ENCODE data around the gene ITPA. TPM values are rescaled to one million over a fixed set of nuclear protein-coding genes. Genes with fewer than 3 reads are reported as not detected.

Gene ITPA
- total RNA-seq, 1 experiment from 2014 or later: 104 TPM

- Mint-ChIP-seq H3K9me3 (no peaks in the 10 kb centered on the region; the same call in 1 of the 2 replicates), H3K27ac (peak overlapping the region; percentile 72), H3K4me3 (peak overlapping the region; percentile 37), H3K4me1 (peaks cover 25% of the 10 kb centered on the region), H3K36me3 (peaks cover 2% of the 10 kb centered on the region), H3K27me3 (ENCODE audit: low read depth) (no peaks in the 10 kb centered on the region)
- ChIA-PET CTCF (interaction anchor here (0.6 to 2.1 kb wide), 5 partner anchors 57 to 115 kb away, joined by 3 to 6 read pairs (median 4); no protein-coding TSS in a partner anchor), POLR2A (interaction anchor here (0.6 kb wide), 1 partner anchor 11 kb away, joined by 3 read pairs; no protein-coding TSS in a partner anchor)
- ATAC-seq (peak; percentile 6; the same call in 1 of the 2 replicates), DNase-seq (ENCODE audit: low spot score) (no peak)
- TF ChIP-seq ZNF423 (CRISPR knock-in tag; IDR thresholded peaks at IDR 0.05) (no peak), GTF2I (CRISPR knock-in tag; conservative IDR thresholded peaks at IDR 0.05) (0 out of 2 replicates have a peak, but pooled peaks have one; percentile 52)
Measured at GRCh38 chr20:3161316-3162079, 47.8 kb upstream of the ITPA start.

- ATAC-seq (no peak), DNase-seq (ENCODE audit: low spot score) (no peak)
- ChIA-PET POLR2A (no interaction called here), CTCF (interaction anchor here (1.1 to 2.1 kb wide), 4 partner anchors 56 to 115 kb away, joined by 3 to 6 read pairs (median 5); no protein-coding TSS in a partner anchor)
- Mint-ChIP-seq H3K27ac (peak overlapping the region; percentile 38), H3K4me3 (no peak overlapping the region), H3K9me3 (no peaks in the 10 kb centered on the region; the same call in 1 of the 2 replicates), H3K36me3 (peaks cover 2% of the 10 kb centered on the region), H3K4me1 (peaks cover 25% of the 10 kb centered on the region), H3K27me3 (ENCODE audit: low read depth) (no peaks in the 10 kb centered on the region)
- no peak for TF ChIP-seq ZNF317 (CRISPR knock-in tag; IDR thresholded peaks at IDR 0.05; ENCODE audit: borderline replicate concordance, low read depth)
- TF ChIP-seq USF1 (CRISPR knock-in tag; IDR thresholded peaks at IDR 0.05): no peak
- TF ChIP-seq ESRRA (CRISPR knock-in tag; IDR thresholded peaks at IDR 0.05; ENCODE audit: borderline replicate concordance): no peak
- TF ChIP-seq ZBTB43 (CRISPR knock-in tag; IDR thresholded peaks at IDR 0.05): no peak
- no peak for TF ChIP-seq OVOL2 (CRISPR knock-in tag; IDR thresholded peaks at IDR 0.05; ENCODE audit: borderline replicate concordance)
- TF ChIP-seq FOXP4 (CRISPR knock-in tag; IDR thresholded peaks at IDR 0.05): no peak
- TF ChIP-seq, protein P1, sequence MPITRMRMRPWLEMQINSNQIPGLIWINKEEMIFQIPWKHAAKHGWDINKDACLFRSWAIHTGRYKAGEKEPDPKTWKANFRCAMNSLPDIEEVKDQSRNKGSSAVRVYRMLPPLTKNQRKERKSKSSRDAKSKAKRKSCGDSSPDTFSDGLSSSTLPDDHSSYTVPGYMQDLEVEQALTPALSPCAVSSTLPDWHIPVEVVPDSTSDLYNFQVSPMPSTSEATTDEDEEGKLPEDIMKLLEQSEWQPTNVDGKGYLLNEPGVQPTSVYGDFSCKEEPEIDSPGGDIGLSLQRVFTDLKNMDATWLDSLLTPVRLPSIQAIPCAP (CRISPR knock-in tag; IDR thresholded peaks at IDR 0.05): no peak
- TF ChIP-seq, protein P2, sequence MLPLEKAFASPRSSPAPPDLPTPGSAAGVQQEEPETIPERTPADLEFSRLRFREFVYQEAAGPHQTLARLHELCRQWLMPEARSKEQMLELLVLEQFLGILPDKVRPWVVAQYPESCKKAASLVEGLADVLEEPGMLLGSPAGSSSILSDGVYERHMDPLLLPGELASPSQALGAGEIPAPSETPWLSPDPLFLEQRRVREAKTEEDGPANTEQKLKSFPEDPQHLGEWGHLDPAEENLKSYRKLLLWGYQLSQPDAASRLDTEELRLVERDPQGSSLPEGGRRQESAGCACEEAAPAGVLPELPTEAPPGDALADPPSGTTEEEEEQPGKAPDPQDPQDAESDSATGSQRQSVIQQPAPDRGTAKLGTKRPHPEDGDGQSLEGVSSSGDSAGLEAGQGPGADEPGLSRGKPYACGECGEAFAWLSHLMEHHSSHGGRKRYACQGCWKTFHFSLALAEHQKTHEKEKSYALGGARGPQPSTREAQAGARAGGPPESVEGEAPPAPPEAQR (CRISPR knock-in tag; IDR thresholded peaks at IDR 0.05): no peak
- no peak for TF ChIP-seq ATF2 (CRISPR knock-in tag; IDR thresholded peaks at IDR 0.05; ENCODE audit: borderline replicate concordance, low read depth)
- TF ChIP-seq, protein P3, sequence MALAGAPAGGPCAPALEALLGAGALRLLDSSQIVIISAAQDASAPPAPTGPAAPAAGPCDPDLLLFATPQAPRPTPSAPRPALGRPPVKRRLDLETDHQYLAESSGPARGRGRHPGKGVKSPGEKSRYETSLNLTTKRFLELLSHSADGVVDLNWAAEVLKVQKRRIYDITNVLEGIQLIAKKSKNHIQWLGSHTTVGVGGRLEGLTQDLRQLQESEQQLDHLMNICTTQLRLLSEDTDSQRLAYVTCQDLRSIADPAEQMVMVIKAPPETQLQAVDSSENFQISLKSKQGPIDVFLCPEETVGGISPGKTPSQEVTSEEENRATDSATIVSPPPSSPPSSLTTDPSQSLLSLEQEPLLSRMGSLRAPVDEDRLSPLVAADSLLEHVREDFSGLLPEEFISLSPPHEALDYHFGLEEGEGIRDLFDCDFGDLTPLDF (CRISPR knock-in tag; IDR thresholded peaks at IDR 0.05): no peak
- TF ChIP-seq SMAD3 (CRISPR knock-in tag; IDR thresholded peaks at IDR 0.05; ENCODE audit: borderline replicate concordance): no peak
- TF ChIP-seq NR1H2 (CRISPR knock-in tag; IDR thresholded peaks at IDR 0.05): no peak
- no peak for TF ChIP-seq ERG (CRISPR knock-in tag; IDR thresholded peaks at IDR 0.05)
- no peak for TF ChIP-seq HMGA2 (CRISPR knock-in tag; IDR thresholded peaks at IDR 0.05)
- no peak for TF ChIP-seq AFF4 (CRISPR knock-in tag; IDR thresholded peaks at IDR 0.05; ENCODE audit: borderline replicate concordance)
- TF ChIP-seq ETV6 (CRISPR knock-in tag; IDR thresholded peaks at IDR 0.05): no peak
Measured at GRCh38 chr20:3162080-3162611, 47.2 kb upstream of the ITPA start.
